Lower leg skin (tissue), 3 donors: ENCODE data around the gene INTS3.

ENCODE experiments used
- POLR2A ChIP-seq, 2 donors: fragments of 450-650 bp; IDR thresholded peaks; one replicate each; pipeline ENCODE4 v1.6.1; 2016 to 2017; ENCODE audit warnings: antibody characterized with exemption in 2 of 2, mild to moderate bottlenecking in 1 of 2, moderate library complexity in 1 of 2
- TF ChIP-seq, protein P1 (sequence below), 3 donors: fragments of 450-650 bp; IDR thresholded peaks; one replicate each; pipeline ENCODE4 v1.5.1; 2016; ENCODE audit warnings: antibody characterized with exemption in 3 of 3, mild to moderate bottlenecking in 3 of 3, moderate library complexity in 2 of 3

DNA sequence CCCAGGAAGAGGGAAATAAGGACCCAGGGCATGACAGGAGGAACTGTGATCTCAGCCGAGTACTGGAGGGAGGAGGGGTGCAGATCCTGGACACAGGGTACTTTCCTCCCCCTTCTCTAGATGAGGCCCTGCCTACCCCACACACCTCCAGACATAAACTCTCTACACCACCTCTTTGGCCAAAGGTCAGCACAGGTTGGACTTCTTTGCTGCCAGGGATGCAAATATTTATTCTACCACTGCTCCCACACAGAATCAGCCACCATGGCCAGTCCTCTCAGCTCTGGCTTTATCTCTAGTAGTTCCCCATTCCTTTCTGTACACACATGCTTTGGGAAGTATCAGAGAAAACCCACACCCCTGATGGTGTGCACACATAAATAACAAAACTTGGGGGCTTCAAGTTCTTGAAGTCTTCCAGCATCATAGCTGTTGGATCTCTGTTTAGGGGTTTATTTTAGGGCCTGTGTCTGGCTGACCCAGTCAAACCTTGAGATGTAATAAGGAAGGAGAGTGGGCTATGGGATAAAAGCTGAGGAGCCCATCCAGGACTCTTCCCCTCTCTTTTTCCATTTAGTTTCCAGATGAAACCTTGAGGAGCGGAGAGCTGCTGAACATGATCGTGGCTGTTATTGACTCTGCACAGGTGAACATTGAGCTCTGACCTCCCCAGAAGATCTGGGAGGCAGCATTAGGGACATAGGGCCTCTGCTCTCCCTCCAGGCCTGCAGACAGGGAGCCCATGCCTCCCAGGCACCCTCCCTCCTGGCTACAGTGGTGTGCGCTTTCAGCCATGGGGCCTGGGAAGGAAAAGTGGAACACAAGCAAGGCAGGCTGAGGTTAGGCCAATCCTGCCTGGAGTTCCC is 40.7 kb downstream of the INTS3 start:
- TF ChIP-seq, protein P1, sequence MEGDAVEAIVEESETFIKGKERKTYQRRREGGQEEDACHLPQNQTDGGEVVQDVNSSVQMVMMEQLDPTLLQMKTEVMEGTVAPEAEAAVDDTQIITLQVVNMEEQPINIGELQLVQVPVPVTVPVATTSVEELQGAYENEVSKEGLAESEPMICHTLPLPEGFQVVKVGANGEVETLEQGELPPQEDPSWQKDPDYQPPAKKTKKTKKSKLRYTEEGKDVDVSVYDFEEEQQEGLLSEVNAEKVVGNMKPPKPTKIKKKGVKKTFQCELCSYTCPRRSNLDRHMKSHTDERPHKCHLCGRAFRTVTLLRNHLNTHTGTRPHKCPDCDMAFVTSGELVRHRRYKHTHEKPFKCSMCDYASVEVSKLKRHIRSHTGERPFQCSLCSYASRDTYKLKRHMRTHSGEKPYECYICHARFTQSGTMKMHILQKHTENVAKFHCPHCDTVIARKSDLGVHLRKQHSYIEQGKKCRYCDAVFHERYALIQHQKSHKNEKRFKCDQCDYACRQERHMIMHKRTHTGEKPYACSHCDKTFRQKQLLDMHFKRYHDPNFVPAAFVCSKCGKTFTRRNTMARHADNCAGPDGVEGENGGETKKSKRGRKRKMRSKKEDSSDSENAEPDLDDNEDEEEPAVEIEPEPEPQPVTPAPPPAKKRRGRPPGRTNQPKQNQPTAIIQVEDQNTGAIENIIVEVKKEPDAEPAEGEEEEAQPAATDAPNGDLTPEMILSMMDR (IDR thresholded peaks at IDR 0.05): no peak
- TF ChIP-seq POLR2A (IDR thresholded peaks at IDR 0.05): no peak
